Aorta (tissue), 5 donors: ENCODE measurements around the gene PRICKLE3. TPM values are rescaled to one million over a fixed set of nuclear protein-coding genes. Genes with fewer than 3 reads are reported as not detected.
"Not testable (repeated sequence)": the region's sequence is repeated elsewhere in the genome, so short reads cannot be mapped to it uniquely, and the experiment has no call there.

Experiments used
- ATAC-seq: fragments of 200-7000 bp; cut with Tn5 transposase; one replicate; pipeline ENCODE4 v1.9.1; 2022; ENCODE audit warnings: moderate library complexity; ENCODE audit not compliant: low FRiP score
- DNase-seq, 2 donors: peaks; one replicate each; pipeline ENCODE4 v3.0.0-alpha.2; 2020
- H3K27ac ChIP-seq, 2 donors: one replicate each; pipeline ENCODE4 v1.5.1; 2013; ENCODE audit warnings: low read length in 2 of 2, mild to moderate bottlenecking in 2 of 2, moderate library complexity in 2 of 2, control low read depth in 1 of 2, inconsistent platforms in 1 of 2, low read depth in 1 of 2
- H3K27me3 ChIP-seq, 2 donors: one replicate each; pipeline ENCODE4 v1.6.1; 2013; ENCODE audit warnings: control low read depth in 1 of 2, low read length in 1 of 2, mild to moderate bottlenecking in 1 of 2, moderate library complexity in 1 of 2; ENCODE audit not compliant: insufficient read depth in 2 of 2, control insufficient read depth in 1 of 2
- H3K36me3 ChIP-seq, 2 donors: one replicate each; pipeline ENCODE4 v1.6.1; 2013; ENCODE audit warnings: control low read depth in 1 of 2, low read length in 1 of 2, mild to moderate bottlenecking in 1 of 2; ENCODE audit not compliant: insufficient read depth in 2 of 2, control insufficient read depth in 1 of 2
- H3K4me1 ChIP-seq, 2 donors: one replicate each; pipeline ENCODE4 v1.6.1; 2013; ENCODE audit warnings: low read length in 2 of 2, control low read depth in 1 of 2, mild to moderate bottlenecking in 1 of 2, moderate library complexity in 1 of 2; ENCODE audit not compliant: insufficient read depth in 2 of 2, control insufficient read depth in 1 of 2
- H3K4me3 ChIP-seq, 2 donors: one replicate each; pipeline ENCODE4 v1.5.1; 2013; ENCODE audit warnings: low read length in 2 of 2, control low read depth in 1 of 2, mild to moderate bottlenecking in 1 of 2
- H3K9me3 ChIP-seq: one replicate; pipeline ENCODE4 v1.6.1; 2013; ENCODE audit warnings: mild to moderate bottlenecking, low read length; ENCODE audit not compliant: control insufficient read depth
- WGBS, 2 donors: extraction: QIAGEN DNeasy Blood & Tissue Kit; methylation state at CpG; one replicate each; pipeline ENCODE4 v1.1.7; 2013; 5-methylcytosine and 5-hydroxymethylcytosine counted together
- intact Hi-C, 2 donors: fragments of 100-400 bp; cut with DNase I; formaldehyde crosslinking; loops; one replicate each; pipeline versions ENCODE4 v1.14.2 to v1.15.0; 2022
- polyA plus RNA-seq, 2 donors: library from polyadenylated mRNA; stranded (reverse); fragments of 200-250 nt; gene quantifications; one replicate each; pipeline ENCODE4 v1.2.3, GENCODE V29; 2013
- total RNA-seq, 2 donors: library from RNA; stranded (reverse); fragmentation: NEBNext Ultra II Directional; extraction: Animal tissue kit (Norgen Biotek cat#: 25700); gene quantifications; one replicate each; pipeline ENCODE4 v1.2.1, GENCODE V29; 2021
- donor health status: healthy with polysubstance abuse.
- donor health status: Bipolar disorder and iron deficiency.
- donor health status: DM: no; HTN: no; CAD: no.
- donor health status: DM: no; HTN: no; CAD: no.
- donor health status: DM: yes; HTN: yes; CAD: no.

Gene PRICKLE3
- total and polyA plus RNA-seq, 4 donors = 2.8 to 13.3 (median 9.6) TPM

GRCh38 chrX:49127742-49128258 lies 58.4 kb downstream of the PRICKLE3 start:
- H3K9me3 ChIP-seq, H3K27ac ChIP-seq, H3K4me3 ChIP-seq, intact Hi-C loops, H3K36me3 ChIP-seq, H3K4me1 ChIP-seq, H3K27me3 ChIP-seq, ATAC-seq: not testable (repeated sequence)
- peak in 1 of 2 donors; percentile 33 for DNase-seq
- 78 to 84% methylated on average over 11 to 13 of the region's 13 CpGs for WGBS, 2 donors

Other genes starting within 250 kb of the PRICKLE3 start
- gene OTUD5, start 228.8 kb downstream of the PRICKLE3 start, total RNA-seq = 10 to 100 TPM; 37.4 to 47.5 TPM
- 10 to 100 TPM; 26.4 to 50.6 TPM for gene OTUD5, start 228.8 kb downstream of the PRICKLE3 start, polyA plus RNA-seq
- gene KCND1, start 214.5 kb downstream of the PRICKLE3 start, total RNA-seq = 1 to 10 TPM; 3.4 to 4.8 TPM
- 1 to 10 TPM in 1 of 2 donors, under 1 TPM in 1; 0.88 to 2.8 TPM for gene KCND1, start 214.5 kb downstream of the PRICKLE3 start, polyA plus RNA-seq
- gene GRIPAP1, start 184.1 kb downstream of the PRICKLE3 start, total RNA-seq = 10 to 100 TPM; 46.1 to 53.7 TPM
- gene GRIPAP1, start 184.1 kb downstream of the PRICKLE3 start, polyA plus RNA-seq = 10 to 100 TPM; 17.3 to 37.2 TPM
- 10 to 100 TPM; 67.7 to 70.6 TPM for gene TFE3, start 143.0 kb downstream of the PRICKLE3 start, total RNA-seq
- 10 to 100 TPM; 23.4 to 47.0 TPM for gene TFE3, start 143.0 kb downstream of the PRICKLE3 start, polyA plus RNA-seq
- gene CCDC120, start 127.4 kb downstream of the PRICKLE3 start, total RNA-seq = 1 to 10 TPM; 5.1 to 7.6 TPM
- 1 to 10 TPM; 4.3 to 6.4 TPM for gene CCDC120, start 127.4 kb downstream of the PRICKLE3 start, polyA plus RNA-seq
- 10 to 100 TPM; 37.7 to 40.2 TPM for gene PRAF2, start 112.4 kb downstream of the PRICKLE3 start, total RNA-seq
- 10 to 100 TPM; 30.8 to 54.3 TPM for gene PRAF2, start 112.4 kb downstream of the PRICKLE3 start, polyA plus RNA-seq
- 10 to 100 TPM; 66.1 to 84.4 TPM for gene WDR45, start 106.5 kb downstream of the PRICKLE3 start, total RNA-seq
- 100 to 1,000 TPM in 1 of 2 donors, 10 to 100 TPM in 1; 73.0 to 236 TPM for gene WDR45, start 106.5 kb downstream of the PRICKLE3 start, polyA plus RNA-seq
- 10 to 100 TPM; 15.8 to 20.4 TPM for gene GPKOW, start 62.6 kb downstream of the PRICKLE3 start, total RNA-seq
- gene GPKOW, start 62.6 kb downstream of the PRICKLE3 start, polyA plus RNA-seq = 10 to 100 TPM; 14.3 to 22.8 TPM
- gene MAGIX, start 23.6 kb downstream of the PRICKLE3 start, total RNA-seq = 1 to 10 TPM; 2.7 to 2.8 TPM
- 1 to 10 TPM; 1.9 to 4.9 TPM for gene MAGIX, start 23.6 kb downstream of the PRICKLE3 start, polyA plus RNA-seq
- gene PLP2, start 14.5 kb downstream of the PRICKLE3 start, total RNA-seq = 100 to 1,000 TPM; 159 to 201 TPM
- 100 to 1,000 TPM; 203 to 337 TPM for gene PLP2, start 14.5 kb downstream of the PRICKLE3 start, polyA plus RNA-seq
- 1 to 10 TPM; 2.4 to 4.5 TPM for gene SYP, start 13.8 kb upstream of the PRICKLE3 start, total RNA-seq
- gene SYP, start 13.8 kb upstream of the PRICKLE3 start, polyA plus RNA-seq = 1 to 10 TPM; 3.0 to 5.3 TPM
- gene CACNA1F, start 47.0 kb upstream of the PRICKLE3 start, total RNA-seq = under 1 TPM; 0.06 to 0.42 TPM
- under 1 TPM; 0.03 to 0.38 TPM for gene CACNA1F, start 47.0 kb upstream of the PRICKLE3 start, polyA plus RNA-seq
- 10 to 100 TPM; 11.6 to 12.5 TPM for gene CCDC22, start 49.1 kb upstream of the PRICKLE3 start, total RNA-seq
- gene CCDC22, start 49.1 kb upstream of the PRICKLE3 start, polyA plus RNA-seq = 10 to 100 TPM in 1 of 2 donors, 1 to 10 TPM in 1; 5.3 to 17.2 TPM
- under 1 TPM in 1 of 2 donors, not detected in 1; 0.32 TPM for gene FOXP3, start 78.3 kb upstream of the PRICKLE3 start, total RNA-seq
- gene FOXP3, start 78.3 kb upstream of the PRICKLE3 start, polyA plus RNA-seq = not detected
- 1 to 10 TPM; 7.9 to 9.2 TPM for gene PPP1R3F, start 83.4 kb upstream of the PRICKLE3 start, total RNA-seq
- gene PPP1R3F, start 83.4 kb upstream of the PRICKLE3 start, polyA plus RNA-seq = 1 to 10 TPM; 1.9 to 6.3 TPM
- not detected for gene GAGE10, start 117.3 kb upstream of the PRICKLE3 start, total RNA-seq
- gene GAGE10, start 117.3 kb upstream of the PRICKLE3 start, polyA plus RNA-seq = not detected
- not detected for gene GAGE12J, start 135.7 kb upstream of the PRICKLE3 start, total RNA-seq
- not detected for gene GAGE12J, start 135.7 kb upstream of the PRICKLE3 start, polyA plus RNA-seq
- gene GAGE13, start 145.2 kb upstream of the PRICKLE3 start, total RNA-seq = not detected
- gene GAGE13, start 145.2 kb upstream of the PRICKLE3 start, polyA plus RNA-seq = not detected